ENCODE results near the gene PIK3R2. TPM values are rescaled to one million over a fixed set of nuclear protein-coding genes. Genes with fewer than 3 reads are reported as not detected.

The PIK3R2 gene
- total and polyA plus RNA-seq, 2 of the 8 experiments (the other 6 are each of a cell fraction or from before 2014, with no cell fraction given): 21.7 to 57.1 TPM

GRCh38 chr19:18216789-18217188, 63.8 kb downstream of the PIK3R2 start (continued):
- TF ChIP-seq SIX5 (IDR thresholded peaks at IDR 0.05; ENCODE audit: low read depth, low read length) (no peak), NRF1 (IDR thresholded peaks at IDR 0.05; ENCODE audit: low read depth, low read length) (no peak)
